ENCODE data around the gene VAMP8. TPM values are rescaled to one million over a fixed set of nuclear protein-coding genes. Genes with fewer than 3 reads are reported as not detected.
A peak's percentile ranks its signal among the peaks of the same experiment; 100 is the strongest.

The VAMP8 gene
- total RNA-seq, 2 donors from 2014 or later = 44.4 to 108 TPM

DNA sequence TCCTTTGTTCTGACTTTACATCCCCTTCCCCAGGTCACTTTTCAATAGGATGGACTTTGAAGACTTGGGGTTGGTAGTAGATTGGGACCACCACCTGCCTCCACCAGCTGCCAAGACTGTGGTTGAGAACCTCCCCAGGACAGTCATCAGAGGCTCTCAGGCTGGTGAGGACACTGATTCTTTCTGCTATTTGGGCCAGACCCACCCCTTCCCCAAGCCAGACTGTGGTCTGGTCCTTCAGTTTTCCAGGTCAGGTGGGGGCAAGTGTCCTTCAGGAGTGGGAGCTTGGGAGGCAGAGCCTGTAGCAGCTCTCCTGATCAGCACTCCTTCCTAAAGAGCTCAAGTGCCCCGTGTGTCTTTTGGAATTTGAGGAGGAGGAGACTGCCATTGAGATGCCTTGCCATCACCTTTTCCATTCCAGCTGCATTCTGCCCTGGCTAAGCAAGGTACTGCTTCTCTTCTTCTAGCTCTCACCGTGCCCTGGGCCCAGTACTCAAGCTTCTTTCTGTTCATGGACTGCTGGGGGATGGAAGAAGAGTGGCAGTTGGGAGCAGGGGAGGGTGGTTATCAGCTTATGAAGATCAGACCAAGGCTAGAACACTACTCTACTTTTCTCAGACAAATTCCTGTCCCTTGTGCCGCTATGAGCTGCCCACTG, 19.2 kb downstream of the VAMP8 start:
- 66% methylated on average over 3 of the region's 3 CpGs for WGBS

GRCh38 chr2:85597241-85597640, 19.9 kb downstream of the VAMP8 start:
- no peak for TF ChIP-seq POLR2A (IDR thresholded peaks at IDR 0.05)
- TF ChIP-seq POLR2AphosphoS5 (IDR thresholded peaks at IDR 0.05) = no peak
- TF ChIP-seq, protein P1, sequence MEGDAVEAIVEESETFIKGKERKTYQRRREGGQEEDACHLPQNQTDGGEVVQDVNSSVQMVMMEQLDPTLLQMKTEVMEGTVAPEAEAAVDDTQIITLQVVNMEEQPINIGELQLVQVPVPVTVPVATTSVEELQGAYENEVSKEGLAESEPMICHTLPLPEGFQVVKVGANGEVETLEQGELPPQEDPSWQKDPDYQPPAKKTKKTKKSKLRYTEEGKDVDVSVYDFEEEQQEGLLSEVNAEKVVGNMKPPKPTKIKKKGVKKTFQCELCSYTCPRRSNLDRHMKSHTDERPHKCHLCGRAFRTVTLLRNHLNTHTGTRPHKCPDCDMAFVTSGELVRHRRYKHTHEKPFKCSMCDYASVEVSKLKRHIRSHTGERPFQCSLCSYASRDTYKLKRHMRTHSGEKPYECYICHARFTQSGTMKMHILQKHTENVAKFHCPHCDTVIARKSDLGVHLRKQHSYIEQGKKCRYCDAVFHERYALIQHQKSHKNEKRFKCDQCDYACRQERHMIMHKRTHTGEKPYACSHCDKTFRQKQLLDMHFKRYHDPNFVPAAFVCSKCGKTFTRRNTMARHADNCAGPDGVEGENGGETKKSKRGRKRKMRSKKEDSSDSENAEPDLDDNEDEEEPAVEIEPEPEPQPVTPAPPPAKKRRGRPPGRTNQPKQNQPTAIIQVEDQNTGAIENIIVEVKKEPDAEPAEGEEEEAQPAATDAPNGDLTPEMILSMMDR (IDR thresholded peaks at IDR 0.05) = no peak
- intact Hi-C loops (cut with DNase I) = loop anchor here (5.0 kb wide), 1 partner anchor 35 kb away; the partner anchor contains the start of gene GGCX
- Histone ChIP-seq H3K4me3 (no peak overlapping the region), H3K9me3 (no peaks in the 10 kb centered on the region), H3K27ac (peak overlapping the region in 1 of 2 donors; percentile 93), H3K27me3 (replicated peaks; ENCODE audit: insufficient read depth) (no peaks in the 10 kb centered on the region), H3K36me3 (no peaks in the 10 kb centered on the region), H3K4me1 (replicated peaks) (peaks cover 12% of the 10 kb centered on the region)
- DNase-seq (ENCODE audit: low spot score) = no peak
- 80% methylated on average over 5 of the region's 5 CpGs for WGBS

More for the DNA sequence above, 19.2 kb downstream of the VAMP8 start:
- Histone ChIP-seq H3K36me3 (no peaks in the 10 kb centered on the region), H3K9me3 (no peaks in the 10 kb centered on the region), H3K27ac (peak overlapping the region; percentile 89 to 93), H3K4me3 (peak overlapping the region; percentile 84 to 87), H3K4me1 (replicated peaks) (peaks cover 12% of the 10 kb centered on the region), H3K27me3 (replicated peaks; ENCODE audit: insufficient read depth) (no peaks in the 10 kb centered on the region)
- TF ChIP-seq POLR2A (IDR thresholded peaks at IDR 0.05) = no peak
- TF ChIP-seq POLR2AphosphoS5 (IDR thresholded peaks at IDR 0.05) = no peak
- TF ChIP-seq, protein P1 (IDR thresholded peaks at IDR 0.05) = no peak
- no peak for DNase-seq (ENCODE audit: low spot score)
- intact Hi-C loops (cut with DNase I) = loop anchor here (5.0 kb wide), 1 partner anchor 34 kb away; the partner anchor contains the start of gene GGCX

- H3K9me3 ChIP-seq = no peaks in the 10 kb centered on the region
- no peaks in the 10 kb centered on the region for H3K36me3 ChIP-seq
- 83% methylated on average over 14 of the region's 14 CpGs for WGBS
- no peaks in the 10 kb centered on the region for H3K27me3 ChIP-seq (replicated peaks; ENCODE audit: insufficient read depth)
- peaks cover 12% of the 10 kb centered on the region for H3K4me1 ChIP-seq (replicated peaks)
- H3K27ac ChIP-seq = no peak overlapping the region
- no peak for DNase-seq (ENCODE audit: low spot score)
- intact Hi-C loops (cut with DNase I) = loop anchor here (5.0 kb wide), 1 partner anchor 36 kb away; the partner anchor contains the start of gene GGCX
- no peak overlapping the region for H3K4me3 ChIP-seq
- TF ChIP-seq, protein P1 (IDR thresholded peaks at IDR 0.05) = no peak
Observed at GRCh38 chr2:85598594-85599340, 21.4 kb downstream of the VAMP8 start.

- Histone ChIP-seq H3K36me3 (no peaks in the 10 kb centered on the region), H3K9me3 (no peaks in the 10 kb centered on the region), H3K27ac (no peak overlapping the region), H3K4me3 (no peak overlapping the region), H3K27me3 (replicated peaks; ENCODE audit: insufficient read depth) (no peaks in the 10 kb centered on the region), H3K4me1 (replicated peaks) (peaks cover 13% of the 10 kb centered on the region)
- WGBS = 67% methylated on average over 17 of the region's 17 CpGs
- no peak for TF ChIP-seq POLR2AphosphoS5 (IDR thresholded peaks at IDR 0.05)
- DNase-seq (ENCODE audit: low spot score) = no peak
- intact Hi-C loops (cut with DNase I) = loop anchor here (5.0 kb wide), 1 partner anchor 37 kb away; the partner anchor contains the start of gene GGCX
Observed at GRCh38 chr2:85599468-85600234, 22.3 kb downstream of the VAMP8 start.

DNA sequence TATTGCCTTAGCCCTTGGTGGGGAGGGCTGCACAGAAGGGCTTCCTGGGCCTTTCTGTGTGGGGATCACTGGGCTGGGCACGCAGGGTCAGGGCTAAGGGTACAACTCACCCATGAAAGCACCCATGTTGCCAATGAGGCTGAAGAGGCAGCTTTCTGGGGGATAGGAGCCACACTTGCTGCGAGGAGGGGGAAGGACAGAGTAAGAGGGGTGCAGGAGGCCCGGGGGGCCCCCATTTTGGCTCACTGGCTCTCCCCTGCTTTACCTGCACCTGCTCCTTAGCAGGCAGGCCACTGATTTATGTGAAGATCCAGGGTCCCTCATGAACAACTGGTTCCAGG, 22.8 kb downstream of the VAMP8 start:
- no peak for TF ChIP-seq POLR2AphosphoS5 (IDR thresholded peaks at IDR 0.05)
- TF ChIP-seq POLR2A (IDR thresholded peaks at IDR 0.05) = no peak
- TF ChIP-seq, protein P1 (IDR thresholded peaks at IDR 0.05) = no peak
- DNase-seq (ENCODE audit: low spot score) = no peak
- WGBS = 90% methylated on average over 3 of the region's 3 CpGs
- Histone ChIP-seq H3K4me3 (no peak overlapping the region), H3K9me3 (no peaks in the 10 kb centered on the region), H3K4me1 (replicated peaks) (peaks cover 16% of the 10 kb centered on the region), H3K27ac (no peak overlapping the region), H3K36me3 (no peaks in the 10 kb centered on the region), H3K27me3 (replicated peaks; ENCODE audit: insufficient read depth) (no peaks in the 10 kb centered on the region)
- intact Hi-C loops (cut with DNase I) = no loop called here

All from prostate gland (tissue), 2 donors.